ENCODE data around the gene CTSD. TPM values are rescaled to one million over a fixed set of nuclear protein-coding genes. Genes with fewer than 3 reads are reported as not detected.

The CTSD gene
- total RNA-seq, 1 donor from 2014 or later, result 521 TPM

DNA sequence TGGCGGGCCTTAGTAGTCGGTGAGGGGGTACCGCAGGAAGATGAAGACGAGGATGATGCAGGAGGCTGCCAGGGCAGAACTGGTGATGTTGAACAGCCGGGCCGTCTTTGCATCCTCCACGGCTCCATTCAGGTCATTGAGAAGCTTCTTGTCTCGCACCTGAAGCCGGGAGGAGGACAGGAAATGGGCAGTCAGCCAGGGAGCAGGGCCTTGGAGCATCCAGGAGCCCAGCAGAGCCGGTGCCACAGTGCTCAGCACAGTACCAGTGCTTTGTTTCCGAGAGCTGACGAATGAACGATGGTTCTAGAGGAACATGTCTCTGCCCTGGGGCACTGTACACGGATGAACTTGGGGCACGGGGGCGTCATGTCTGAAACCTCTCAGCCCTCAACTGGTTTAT lies 28.5 kb downstream of the CTSD start:
- no peak for DNase-seq (ENCODE audit: low spot score)
- intact Hi-C loops (cut with DNase I), result no loop called here

- intact Hi-C loops (cut with DNase I), result no loop called here
- no peak for DNase-seq (ENCODE audit: low spot score)
Measured at GRCh38 chr11:1734641-1735081, 29.1 kb downstream of the CTSD start.

- no peak for DNase-seq (ENCODE audit: low spot score)
- intact Hi-C loops (cut with DNase I), result no loop called here
Measured at GRCh38 chr11:1733716-1734640, 29.7 kb downstream of the CTSD start.

GRCh38 chr11:1733009-1733715 lies 30.6 kb downstream of the CTSD start:
- intact Hi-C loops (cut with DNase I), result no loop called here
- DNase-seq (ENCODE audit: low spot score), result no peak

DNA sequence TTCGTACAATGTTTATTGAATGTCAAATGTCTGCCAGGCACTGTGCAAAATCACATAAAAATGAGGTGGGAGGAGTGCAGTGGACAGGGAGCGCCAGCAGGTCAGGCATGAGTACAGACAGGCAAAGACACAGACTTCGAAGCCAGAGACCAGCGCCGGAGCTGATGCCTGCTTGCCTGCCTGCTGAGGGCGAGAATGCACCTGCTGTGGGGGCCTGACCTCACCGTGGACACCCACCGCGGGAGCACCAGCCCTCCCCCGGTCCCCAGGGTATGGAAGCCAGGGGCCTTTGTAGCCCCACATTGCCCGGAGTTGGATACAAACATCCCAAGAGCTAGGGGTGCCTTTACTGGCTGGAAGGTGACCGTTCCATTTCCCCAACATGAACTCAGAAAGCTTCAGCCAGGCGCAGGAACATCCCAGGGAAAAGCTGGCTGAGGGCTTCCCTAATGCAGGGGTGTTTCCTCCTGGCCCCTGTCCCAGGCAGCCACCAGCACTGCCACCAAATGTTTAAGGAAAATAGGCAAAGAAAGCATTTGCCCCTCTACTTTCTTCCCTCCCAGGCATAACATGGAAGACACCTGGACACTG lies 31.2 kb downstream of the CTSD start:
- DNase-seq (ENCODE audit: low spot score), result no peak
- intact Hi-C loops (cut with DNase I), result no loop called here

GRCh38 chr11:1731451-1732059 lies 32.2 kb downstream of the CTSD start:
- no peak for DNase-seq (ENCODE audit: low spot score)
- intact Hi-C loops (cut with DNase I), result no loop called here

DNA sequence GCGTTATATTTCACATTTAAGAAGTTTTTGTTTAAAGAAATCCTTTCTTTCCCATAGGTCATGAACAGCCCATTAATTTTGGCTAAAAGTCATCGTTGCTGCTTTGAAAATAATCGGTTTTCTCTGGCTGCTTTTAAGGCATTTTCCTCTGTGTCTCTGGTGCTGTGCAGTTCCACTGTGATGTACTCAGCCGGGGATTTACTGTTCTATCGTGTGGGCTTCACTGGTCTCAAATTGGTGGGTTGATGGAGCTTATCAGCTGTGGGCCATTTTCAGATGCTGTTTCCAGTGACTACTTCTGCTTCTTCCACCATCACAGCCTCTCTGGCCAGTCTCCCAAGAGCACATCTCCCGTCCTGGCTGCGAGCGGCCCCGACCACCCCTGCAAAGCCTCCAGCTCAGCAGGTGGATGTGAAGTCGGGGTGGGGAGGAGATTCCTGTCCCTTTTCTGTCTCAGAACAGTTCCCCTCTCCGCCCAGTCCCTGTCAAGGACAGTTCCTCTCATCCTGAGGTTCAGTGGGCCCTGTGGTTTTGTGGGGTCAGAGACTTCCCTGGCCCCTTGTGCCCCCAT lies 33.6 kb downstream of the CTSD start:
- DNase-seq (ENCODE audit: low spot score), result no peak
- intact Hi-C loops (cut with DNase I), result no loop called here

- intact Hi-C loops (cut with DNase I), result no loop called here
Measured at GRCh38 chr11:1729692-1730011, 34.1 kb downstream of the CTSD start.

GRCh38 chr11:1728931-1729691 lies 34.6 kb downstream of the CTSD start:
- intact Hi-C loops (cut with DNase I), result no loop called here
- DNase-seq (ENCODE audit: low spot score), result no peak

More at GRCh38 chr11:1729692-1730011, 34.1 kb downstream of the CTSD start:
- no peak for DNase-seq (ENCODE audit: low spot score)

GRCh38 chr11:1728301-1728700 lies 35.4 kb downstream of the CTSD start:
- intact Hi-C loops (cut with DNase I), result no loop called here
- DNase-seq (ENCODE audit: low spot score), result no peak

GRCh38 chr11:1727861-1728260 lies 35.9 kb downstream of the CTSD start:
- no peak for DNase-seq (ENCODE audit: low spot score)
- intact Hi-C loops (cut with DNase I), result no loop called here

DNA sequence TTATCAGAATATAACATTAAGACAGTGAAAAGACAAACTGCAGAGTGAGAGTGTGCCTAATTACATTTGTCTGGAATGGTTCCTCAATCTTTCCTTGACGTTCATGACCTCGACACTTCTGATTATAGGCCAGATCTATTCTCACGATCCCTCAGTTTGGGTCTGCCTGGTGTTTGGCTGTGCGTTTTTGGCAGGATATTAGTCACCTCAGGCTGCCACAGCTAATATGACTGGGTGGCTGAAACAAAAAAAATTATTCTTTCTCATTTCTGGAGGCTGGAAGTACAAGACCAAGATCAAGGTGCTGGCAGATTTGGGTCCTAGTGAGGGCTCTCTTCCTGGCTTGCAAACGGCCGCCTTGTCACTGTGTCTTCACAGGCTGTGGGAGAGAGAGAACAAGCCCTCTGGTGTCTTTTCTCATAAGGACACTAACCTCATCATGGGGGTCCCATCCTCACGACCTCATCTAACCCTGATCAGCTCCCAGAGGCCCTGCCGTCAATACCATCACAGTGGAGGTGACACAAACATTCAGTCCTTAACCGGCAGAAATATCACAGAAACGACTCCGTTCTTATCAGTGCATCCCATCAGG lies 36.5 kb downstream of the CTSD start:
- intact Hi-C loops (cut with DNase I), result no loop called here
- no peak for DNase-seq (ENCODE audit: low spot score)

DNA sequence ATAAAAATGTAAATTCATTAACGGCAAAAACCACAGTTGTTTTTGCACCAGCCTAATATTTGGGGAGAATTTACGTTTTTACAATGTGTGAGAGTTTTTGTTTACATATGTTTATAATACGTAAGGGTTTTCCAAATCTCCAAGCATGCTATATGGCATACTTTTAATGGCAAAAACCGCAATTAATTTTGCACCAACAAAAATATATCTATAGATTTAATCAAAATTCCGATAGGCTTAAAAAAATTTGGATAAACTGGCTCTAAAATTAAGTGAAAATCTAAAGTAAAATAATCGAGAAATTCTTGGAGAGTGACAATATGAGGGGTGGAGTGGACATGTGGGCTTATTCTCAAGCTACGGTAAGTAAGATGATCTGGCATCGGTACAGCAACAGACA lies 43.9 kb downstream of the CTSD start:
- intact Hi-C loops (cut with DNase I), result loop anchor here (5.0 kb wide), 2 partner anchors 43 to 108 kb away; partner anchors contain the start of gene CTSD
- DNase-seq (ENCODE audit: low spot score), result no peak

- intact Hi-C loops (cut with DNase I), result loop anchor here (5.0 kb wide), 2 partner anchors 44 to 109 kb away; partner anchors contain the start of gene CTSD
- no peak for DNase-seq (ENCODE audit: low spot score)
Measured at GRCh38 chr11:1718326-1718725, 45.4 kb downstream of the CTSD start.

GRCh38 chr11:1717745-1718144 lies 46.0 kb downstream of the CTSD start:
- intact Hi-C loops (cut with DNase I), result loop anchor here (5.0 kb wide), 2 partner anchors 45 to 110 kb away; partner anchors contain the start of gene CTSD
- no peak for DNase-seq (ENCODE audit: low spot score)

DNA sequence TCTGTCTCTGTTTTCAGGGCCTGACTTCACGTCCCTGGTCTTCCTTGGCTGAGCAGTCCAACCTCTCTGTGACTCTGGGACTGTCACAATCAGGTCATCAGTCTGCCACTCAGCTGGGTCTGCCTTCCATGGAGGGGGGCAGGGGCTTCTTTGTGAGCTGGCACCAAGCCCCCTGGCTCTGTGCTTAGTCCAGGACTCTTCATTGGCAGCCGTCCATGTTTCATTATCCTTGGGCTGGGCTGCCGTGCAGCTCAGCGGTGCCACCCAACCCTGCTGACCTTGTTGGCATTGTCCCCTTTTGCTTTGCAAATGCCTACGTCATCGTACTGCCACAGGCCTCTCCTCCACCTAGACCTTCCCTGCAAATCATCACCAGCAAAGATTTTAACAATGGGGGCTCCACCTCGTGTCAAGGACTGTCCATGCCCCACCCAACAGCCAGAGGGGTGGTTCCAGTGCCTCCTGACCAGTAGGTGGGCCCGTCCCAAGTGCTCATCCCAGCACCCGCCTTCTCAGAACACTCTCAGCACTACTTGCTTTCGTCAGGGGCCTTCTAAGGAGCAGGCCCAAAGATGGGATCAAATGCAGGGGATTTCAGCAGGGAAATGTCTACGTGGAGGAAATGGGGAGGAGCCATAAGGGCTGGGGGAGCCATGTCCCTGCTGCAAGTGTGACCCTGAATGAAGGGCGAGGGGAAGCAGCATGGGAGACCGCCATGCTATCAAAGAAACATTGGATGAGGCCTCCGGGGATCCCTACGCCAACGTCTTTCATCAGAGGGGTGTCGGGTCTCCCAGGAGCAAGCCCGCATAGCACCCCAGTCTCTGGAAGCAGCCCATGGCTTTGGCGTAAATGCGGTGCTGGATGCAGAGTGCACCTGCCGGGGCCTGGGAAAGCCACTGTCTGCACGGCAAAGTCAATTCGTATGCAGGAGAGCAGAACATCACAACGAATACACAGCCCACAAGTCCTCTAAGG lies 48.5 kb downstream of the CTSD start:
- DNase-seq (ENCODE audit: low spot score), result peak; percentile 74
- intact Hi-C loops (cut with DNase I), result loop anchor here (5.0 kb wide), 2 partner anchors 47 to 112 kb away; partner anchors contain the start of gene CTSD

- intact Hi-C loops (cut with DNase I), result no loop called here
- DNase-seq (ENCODE audit: low spot score), result no peak
Measured at GRCh38 chr11:1708716-1709115, 55.0 kb downstream of the CTSD start.
